ENCODE data around the gene AP3D1. TPM values are rescaled to one million over a fixed set of nuclear protein-coding genes. Genes with fewer than 3 reads are reported as not detected.

AP3D1 gene
- total and polyA plus RNA-seq, 9 of the 15 experiments (the other 6 are each of a cell fraction or from before 2014, with no cell fraction given) = 1.2 to 86.1 (median 35.9) TPM

GRCh38 chr19:2050991-2051772, 100.2 kb downstream of the AP3D1 start, which contains the start of gene MKNK2 (continued):
- TF ChIP-seq ZNF639 (CRISPR knock-in tag; conservative IDR thresholded peaks at IDR 0.05 in 1 of 2, IDR thresholded peaks at IDR 0.05 in 1 of 2) (peak in 1 of 2 experiments; percentile 75; a peak in 2 of 4 replicates), TEAD2 (tag; IDR thresholded peaks at IDR 0.05) (no peak), GTF2E2 (tag; IDR thresholded peaks at IDR 0.05) (peak; percentile 97), SMC3 (conservative IDR thresholded peaks at IDR 0.05; ENCODE audit: insufficient read depth, low read depth, low read length) (no peak; the same call in 1 of the 2 replicates), LCOR (CRISPR knock-in tag; IDR thresholded peaks at IDR 0.05) (no peak), ZNF551 (CRISPR knock-in tag; IDR thresholded peaks at IDR 0.05) (no peak), HNRNPH1 (optimal IDR thresholded peaks at IDR 0.05; ENCODE audit: low read depth, low read length) (no peak), RBM17 (IDR thresholded peaks at IDR 0.05; ENCODE audit: borderline replicate concordance, low read depth, low read length) (no peak), ASH1L (IDR thresholded peaks at IDR 0.05; ENCODE audit: borderline replicate concordance, low read depth, partially characterized antibody) (no peak), SMARCA5 (IDR thresholded peaks at IDR 0.05) (peak; percentile 97), KLF6 (CRISPR knock-in tag; IDR thresholded peaks at IDR 0.05; ENCODE audit: borderline replicate concordance) (no peak), ZNF347 (CRISPR knock-in tag; IDR thresholded peaks at IDR 0.05; ENCODE audit: low read depth) (no peak), TEAD4 (IDR thresholded peaks at IDR 0.05; ENCODE audit: low read length) (no peak), TEAD4 (CRISPR knock-in tag; IDR thresholded peaks at IDR 0.05; ENCODE audit: borderline replicate concordance) (no peak), HDAC2 (IDR thresholded peaks at IDR 0.05) (peak; percentile 98), SMARCA4 (IDR thresholded peaks at IDR 0.05) (no peak), RFX1 (IDR thresholded peaks at IDR 0.05) (no peak), PCBP1 (IDR thresholded peaks at IDR 0.05; ENCODE audit: low read depth, low read length, poor library complexity, severe bottlenecking) (no peak), MED1 (CRISPR knock-in tag; IDR thresholded peaks at IDR 0.05; ENCODE audit: borderline replicate concordance) (no peak), FOXJ3 (CRISPR knock-in tag; IDR thresholded peaks at IDR 0.05) (no peak), SMAD2 (IDR thresholded peaks at IDR 0.05; ENCODE audit: low read depth, low read length) (no peak), ARHGAP35 (IDR thresholded peaks at IDR 0.05; ENCODE audit: partially characterized antibody) (no peak), ZNF707 (CRISPR knock-in tag; conservative IDR thresholded peaks at IDR 0.05) (no peak)
- TF ChIP-seq, protein P1, sequence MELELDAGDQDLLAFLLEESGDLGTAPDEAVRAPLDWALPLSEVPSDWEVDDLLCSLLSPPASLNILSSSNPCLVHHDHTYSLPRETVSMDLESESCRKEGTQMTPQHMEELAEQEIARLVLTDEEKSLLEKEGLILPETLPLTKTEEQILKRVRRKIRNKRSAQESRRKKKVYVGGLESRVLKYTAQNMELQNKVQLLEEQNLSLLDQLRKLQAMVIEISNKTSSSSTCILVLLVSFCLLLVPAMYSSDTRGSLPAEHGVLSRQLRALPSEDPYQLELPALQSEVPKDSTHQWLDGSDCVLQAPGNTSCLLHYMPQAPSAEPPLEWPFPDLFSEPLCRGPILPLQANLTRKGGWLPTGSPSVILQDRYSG (tag; conservative IDR thresholded peaks at IDR 0.05; ENCODE audit: low read depth) = 0 out of 2 replicates have a peak, but pooled peaks have one; percentile 53
- TF ChIP-seq, protein P2, sequence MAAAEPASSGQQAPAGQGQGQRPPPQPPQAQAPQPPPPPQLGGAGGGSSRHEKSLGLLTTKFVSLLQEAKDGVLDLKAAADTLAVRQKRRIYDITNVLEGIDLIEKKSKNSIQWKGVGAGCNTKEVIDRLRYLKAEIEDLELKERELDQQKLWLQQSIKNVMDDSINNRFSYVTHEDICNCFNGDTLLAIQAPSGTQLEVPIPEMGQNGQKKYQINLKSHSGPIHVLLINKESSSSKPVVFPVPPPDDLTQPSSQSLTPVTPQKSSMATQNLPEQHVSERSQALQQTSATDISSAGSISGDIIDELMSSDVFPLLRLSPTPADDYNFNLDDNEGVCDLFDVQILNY (CRISPR knock-in tag; IDR thresholded peaks at IDR 0.05) = peak; percentile 67; the same call in 1 of the 2 replicates
